ENCODE data around the gene FHIT. TPM values are rescaled to one million over a fixed set of nuclear protein-coding genes. Genes with fewer than 3 reads are reported as not detected.

The FHIT gene
- total RNA-seq, 1 donor, result 2.2 TPM

DNA sequence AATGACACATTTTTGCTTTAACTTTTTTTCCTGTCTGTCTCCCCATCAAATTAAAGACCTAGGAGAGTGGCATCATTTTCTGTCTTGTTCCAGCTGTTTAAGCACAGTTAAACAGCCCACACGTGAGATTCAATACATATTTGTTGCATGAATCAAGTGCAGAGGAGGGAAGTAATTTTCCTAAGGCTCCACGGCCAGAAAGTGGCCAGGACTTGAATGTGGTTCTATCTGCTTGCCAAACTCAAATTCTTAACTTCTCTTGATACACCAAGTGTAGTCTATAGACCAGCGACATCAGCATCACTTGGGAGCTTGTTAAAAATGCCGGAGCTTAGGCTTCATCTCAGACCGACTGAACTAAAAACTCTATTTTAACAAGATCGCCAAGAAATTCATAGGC, 1476.6 kb downstream of the FHIT start:
- DNase-seq (ENCODE audit: low read depth), result peak; percentile 82
- TF ChIP-seq, protein P1, sequence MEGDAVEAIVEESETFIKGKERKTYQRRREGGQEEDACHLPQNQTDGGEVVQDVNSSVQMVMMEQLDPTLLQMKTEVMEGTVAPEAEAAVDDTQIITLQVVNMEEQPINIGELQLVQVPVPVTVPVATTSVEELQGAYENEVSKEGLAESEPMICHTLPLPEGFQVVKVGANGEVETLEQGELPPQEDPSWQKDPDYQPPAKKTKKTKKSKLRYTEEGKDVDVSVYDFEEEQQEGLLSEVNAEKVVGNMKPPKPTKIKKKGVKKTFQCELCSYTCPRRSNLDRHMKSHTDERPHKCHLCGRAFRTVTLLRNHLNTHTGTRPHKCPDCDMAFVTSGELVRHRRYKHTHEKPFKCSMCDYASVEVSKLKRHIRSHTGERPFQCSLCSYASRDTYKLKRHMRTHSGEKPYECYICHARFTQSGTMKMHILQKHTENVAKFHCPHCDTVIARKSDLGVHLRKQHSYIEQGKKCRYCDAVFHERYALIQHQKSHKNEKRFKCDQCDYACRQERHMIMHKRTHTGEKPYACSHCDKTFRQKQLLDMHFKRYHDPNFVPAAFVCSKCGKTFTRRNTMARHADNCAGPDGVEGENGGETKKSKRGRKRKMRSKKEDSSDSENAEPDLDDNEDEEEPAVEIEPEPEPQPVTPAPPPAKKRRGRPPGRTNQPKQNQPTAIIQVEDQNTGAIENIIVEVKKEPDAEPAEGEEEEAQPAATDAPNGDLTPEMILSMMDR (IDR thresholded peaks at IDR 0.05; ENCODE audit: insufficient read depth, low read depth, low read length), result no peak
- no peak overlapping the region for H3K4me3 ChIP-seq (ENCODE audit: low read depth, low read length)

DNA sequence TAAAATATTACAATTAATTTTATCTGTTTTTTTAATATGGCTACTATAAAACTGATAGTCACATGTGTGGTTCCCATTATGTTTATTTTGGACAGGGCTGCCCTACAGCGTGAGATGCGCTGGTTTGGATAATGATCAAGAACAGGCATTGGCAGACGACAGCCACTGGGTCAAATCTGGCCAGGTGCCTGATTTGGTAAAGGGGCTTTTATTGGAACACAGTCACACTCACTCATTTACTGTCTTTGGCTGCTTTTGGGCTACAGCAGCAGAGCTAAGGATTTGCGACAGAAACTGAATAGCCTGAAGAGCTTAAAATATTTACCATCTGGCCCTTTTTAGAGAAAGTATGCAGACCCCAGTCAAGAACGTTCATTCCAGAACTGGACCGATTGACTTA, 1477.3 kb downstream of the FHIT start:
- no peak for DNase-seq (ENCODE audit: low read depth)
- TF ChIP-seq, protein P1 (IDR thresholded peaks at IDR 0.05; ENCODE audit: insufficient read depth, low read depth, low read length), result no peak
- H3K4me3 ChIP-seq (ENCODE audit: low read depth, low read length), result no peak overlapping the region

DNA sequence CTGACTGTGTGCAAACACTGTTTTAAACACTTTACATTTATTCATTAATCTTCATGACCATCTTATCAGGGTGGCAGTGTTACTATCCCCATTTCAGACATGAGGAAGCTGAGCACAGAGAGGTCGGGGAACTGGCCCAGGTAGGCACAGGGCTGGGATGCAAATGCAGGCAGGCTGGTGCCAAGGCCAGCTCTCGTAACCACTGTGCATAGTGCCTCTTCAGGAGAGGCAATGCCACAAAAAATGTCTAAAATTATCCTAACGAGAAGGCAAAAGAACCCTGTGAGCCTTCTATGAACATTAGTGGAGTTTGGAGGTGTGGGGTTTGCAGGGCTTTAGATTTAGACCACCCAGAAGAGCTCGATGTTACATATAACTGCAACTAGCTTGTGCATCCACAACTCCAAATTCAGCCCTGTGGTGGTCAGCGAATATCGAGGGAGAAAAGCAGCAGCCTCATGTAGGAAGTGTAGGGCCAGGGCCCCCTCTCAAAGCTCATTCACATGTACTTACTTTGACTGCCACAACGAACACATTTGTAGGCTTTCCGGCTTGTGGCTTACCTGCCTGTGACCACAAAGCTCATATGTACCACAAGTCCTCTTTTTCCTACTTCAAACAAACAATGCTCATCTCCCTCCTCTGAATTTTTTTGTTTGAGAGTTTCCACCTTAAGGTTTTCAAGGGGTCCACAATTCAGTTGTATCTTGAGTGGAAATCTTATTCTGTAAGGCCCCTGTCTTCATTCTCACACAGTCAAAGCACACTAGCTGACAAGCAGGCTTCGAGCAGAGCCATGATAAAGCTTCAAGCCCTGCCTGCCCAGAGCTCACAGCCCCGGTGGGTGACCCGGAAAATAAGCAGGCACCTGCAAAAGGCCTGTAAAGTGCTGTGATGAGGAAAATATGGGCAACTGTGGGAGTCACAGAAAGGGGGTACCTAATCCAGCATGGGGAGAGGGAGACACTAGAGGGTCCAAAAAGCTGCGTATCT, 1478.5 kb downstream of the FHIT start:
- TF ChIP-seq, protein P1 (IDR thresholded peaks at IDR 0.05; ENCODE audit: insufficient read depth, low read depth, low read length), result no peak
- no peak overlapping the region for H3K4me3 ChIP-seq (ENCODE audit: low read depth, low read length)
- DNase-seq (ENCODE audit: low read depth), result no peak

DNA sequence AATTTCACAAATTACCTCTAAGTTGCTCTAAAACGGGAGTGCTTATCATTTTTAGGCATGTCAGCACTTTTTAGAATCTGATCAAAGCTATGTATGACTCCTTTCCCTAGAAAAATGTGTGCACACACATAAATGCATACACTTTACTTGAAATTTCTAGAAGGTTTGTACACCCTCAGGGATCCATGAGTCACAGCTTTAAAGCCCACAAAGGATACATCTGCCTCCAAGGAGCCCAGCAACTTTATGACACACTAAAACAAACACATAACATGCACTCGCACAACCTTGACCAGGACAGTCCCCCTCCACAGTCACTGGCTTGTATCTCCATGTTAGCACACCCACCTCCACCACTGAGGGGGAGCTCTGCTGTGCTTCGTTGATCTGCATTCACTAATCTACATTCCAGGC, 1479.5 kb downstream of the FHIT start:
- H3K4me3 ChIP-seq (ENCODE audit: low read depth, low read length), result no peak overlapping the region
- DNase-seq (ENCODE audit: low read depth), result peak; percentile 86
- TF ChIP-seq, protein P1 (IDR thresholded peaks at IDR 0.05; ENCODE audit: insufficient read depth, low read depth, low read length), result no peak

DNA sequence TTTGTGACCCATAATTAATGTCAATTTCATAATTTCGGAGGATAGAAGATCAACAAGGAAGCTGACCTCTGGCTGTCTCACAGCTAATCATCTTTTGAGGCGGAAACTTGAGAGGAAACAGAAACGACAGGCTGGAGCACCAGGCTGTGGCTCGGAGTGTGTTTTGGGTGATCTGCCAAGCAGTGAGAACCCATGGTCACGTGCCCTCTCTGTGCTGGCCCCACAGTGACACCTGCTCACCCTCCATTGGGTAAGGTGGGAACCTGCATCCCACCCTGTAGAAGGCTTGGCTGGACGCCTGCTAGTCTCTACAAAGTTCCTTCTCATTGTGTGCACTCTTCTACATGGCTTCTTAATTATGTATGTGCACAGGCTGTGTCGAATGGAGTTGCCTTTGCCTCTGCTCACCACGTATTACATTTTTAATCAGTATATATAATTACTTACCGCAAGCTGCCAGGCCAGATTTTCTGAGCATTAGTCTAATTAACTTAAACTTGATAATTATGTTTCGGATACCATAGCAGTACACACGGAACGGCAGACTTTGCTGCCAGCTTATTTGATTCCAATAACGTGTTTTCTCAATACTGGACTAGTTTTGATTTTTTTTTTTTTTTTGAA, 1482.0 kb downstream of the FHIT start:
- no peak for DNase-seq (ENCODE audit: low read depth)
- TF ChIP-seq, protein P1 (IDR thresholded peaks at IDR 0.05; ENCODE audit: insufficient read depth, low read depth, low read length), result no peak
- H3K4me3 ChIP-seq (ENCODE audit: low read depth, low read length), result no peak overlapping the region

DNA sequence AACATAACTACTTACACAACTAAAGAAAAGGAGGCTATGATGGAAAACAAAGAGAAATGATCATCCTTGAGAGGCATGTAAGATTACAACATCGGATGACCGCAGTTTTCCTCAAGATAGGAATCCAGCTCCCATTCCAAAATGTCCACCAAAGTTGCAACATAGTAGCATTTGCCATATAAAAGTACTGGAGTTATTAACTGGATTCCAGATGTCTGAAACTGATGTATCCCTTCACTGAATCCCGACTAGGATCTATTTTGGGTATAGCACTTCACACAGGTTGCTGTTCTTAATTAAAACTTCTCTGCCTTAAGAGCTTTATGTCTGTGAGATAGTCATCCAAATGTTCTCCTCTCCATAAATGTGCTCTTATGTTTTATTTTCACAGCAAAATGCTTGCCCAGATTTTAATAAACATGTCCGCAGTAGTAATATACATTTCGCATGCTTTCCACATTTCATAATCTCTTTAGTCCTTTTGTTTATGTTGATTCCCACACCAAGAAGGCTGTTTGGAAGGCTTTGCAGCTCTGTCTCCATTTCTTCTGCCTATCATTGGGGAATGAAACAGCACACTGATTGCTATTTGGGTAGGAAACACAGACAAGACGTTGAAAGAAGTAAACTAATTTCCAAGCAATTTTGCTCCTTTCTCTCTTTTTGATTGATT, 1484.9 kb downstream of the FHIT start:
- no peak overlapping the region for H3K4me3 ChIP-seq (ENCODE audit: low read depth, low read length)
- TF ChIP-seq, protein P1 (IDR thresholded peaks at IDR 0.05; ENCODE audit: insufficient read depth, low read depth, low read length), result no peak
- peak; percentile 98 for DNase-seq (ENCODE audit: low read depth)

Measured in fibroblast of villous mesenchyme (primary cell).